GM12874 (cell line): ENCODE measurements around the gene IGLL1.

Source experiments
- TF ChIP-seq, protein P1 (sequence below): IDR thresholded peaks from 2 replicates; pipeline ENCODE4 v1.5.1; 2011; ENCODE audit warnings: low read depth, mild to moderate bottlenecking, control low read depth, low read length, moderate library complexity; ENCODE audit not compliant: insufficient read depth

IGLL1 gene

GRCh38 chr22:23579870-23580575, at the start of gene IGLL1:
Gene IGLL1, minus strand, starts transcription at chr22:23580290. Its CDS starts 100 bp downstream, at chr22:23580190.
- TF ChIP-seq, protein P1, sequence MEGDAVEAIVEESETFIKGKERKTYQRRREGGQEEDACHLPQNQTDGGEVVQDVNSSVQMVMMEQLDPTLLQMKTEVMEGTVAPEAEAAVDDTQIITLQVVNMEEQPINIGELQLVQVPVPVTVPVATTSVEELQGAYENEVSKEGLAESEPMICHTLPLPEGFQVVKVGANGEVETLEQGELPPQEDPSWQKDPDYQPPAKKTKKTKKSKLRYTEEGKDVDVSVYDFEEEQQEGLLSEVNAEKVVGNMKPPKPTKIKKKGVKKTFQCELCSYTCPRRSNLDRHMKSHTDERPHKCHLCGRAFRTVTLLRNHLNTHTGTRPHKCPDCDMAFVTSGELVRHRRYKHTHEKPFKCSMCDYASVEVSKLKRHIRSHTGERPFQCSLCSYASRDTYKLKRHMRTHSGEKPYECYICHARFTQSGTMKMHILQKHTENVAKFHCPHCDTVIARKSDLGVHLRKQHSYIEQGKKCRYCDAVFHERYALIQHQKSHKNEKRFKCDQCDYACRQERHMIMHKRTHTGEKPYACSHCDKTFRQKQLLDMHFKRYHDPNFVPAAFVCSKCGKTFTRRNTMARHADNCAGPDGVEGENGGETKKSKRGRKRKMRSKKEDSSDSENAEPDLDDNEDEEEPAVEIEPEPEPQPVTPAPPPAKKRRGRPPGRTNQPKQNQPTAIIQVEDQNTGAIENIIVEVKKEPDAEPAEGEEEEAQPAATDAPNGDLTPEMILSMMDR: no peak

DNA sequence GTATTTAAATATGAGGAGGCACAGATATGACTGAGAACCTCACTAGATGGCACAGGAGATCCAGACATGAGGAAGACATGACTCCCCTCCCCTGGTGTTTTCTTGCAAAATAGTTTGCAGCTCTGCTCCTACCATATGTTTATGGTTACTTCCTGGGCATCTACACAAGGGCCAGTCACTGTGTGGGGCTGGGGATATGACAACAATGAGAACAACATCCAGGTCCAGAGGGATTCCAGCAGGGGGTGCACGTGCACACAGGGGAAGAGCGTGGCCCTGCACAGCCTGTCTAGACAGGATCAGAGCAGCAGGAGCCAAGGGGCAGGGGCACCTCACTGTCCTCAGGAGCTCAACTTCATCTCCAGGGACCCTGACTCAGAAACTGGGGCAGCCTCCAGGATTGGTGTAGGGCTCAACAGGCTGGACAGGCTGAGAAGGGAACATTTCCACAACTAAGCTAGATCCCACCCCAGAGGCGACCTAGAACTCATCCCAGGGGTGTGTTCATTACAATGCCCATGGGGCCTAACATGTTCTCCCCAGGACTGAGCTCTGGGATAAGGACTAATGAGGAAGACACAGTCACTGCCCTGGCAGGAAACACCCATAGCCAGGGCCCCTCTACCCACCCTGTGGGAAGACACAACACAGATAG, 47.4 kb upstream of the IGLL1 start:
- TF ChIP-seq, protein P1: peak; percentile 57

DNA sequence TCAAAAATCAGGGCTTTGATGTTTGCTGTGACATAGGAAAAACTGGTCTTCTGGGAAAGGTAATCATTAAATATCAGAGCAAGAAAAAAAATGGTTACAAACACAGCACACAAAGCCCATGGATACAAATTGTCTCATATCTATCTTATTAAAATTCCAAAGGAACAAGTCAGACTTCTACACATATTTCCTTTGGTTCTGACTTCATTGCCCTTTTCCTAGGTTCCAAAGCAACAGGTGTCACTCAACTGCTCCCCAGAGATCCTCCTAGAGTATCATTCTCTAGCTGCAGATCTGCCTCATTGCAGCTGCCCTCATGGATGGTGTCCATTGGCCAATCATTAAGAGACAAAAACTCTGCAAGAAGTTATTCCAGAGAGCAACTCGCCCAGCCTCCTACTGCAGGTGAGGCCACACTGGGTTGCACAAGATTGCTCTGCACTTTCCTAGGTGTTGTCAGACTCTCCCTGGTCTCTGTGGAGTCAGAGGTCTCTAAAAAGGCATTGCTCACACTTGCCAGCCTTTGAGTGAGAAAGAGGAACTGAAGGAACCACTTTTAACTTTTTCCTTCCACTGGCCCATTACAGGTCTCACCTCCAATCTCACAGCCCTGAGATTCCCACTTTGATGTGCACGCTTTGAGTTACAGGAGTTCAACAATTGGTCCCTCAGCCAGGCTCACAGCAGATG, 46.3 kb upstream of the IGLL1 start:
- TF ChIP-seq, protein P1: no peak

DNA sequence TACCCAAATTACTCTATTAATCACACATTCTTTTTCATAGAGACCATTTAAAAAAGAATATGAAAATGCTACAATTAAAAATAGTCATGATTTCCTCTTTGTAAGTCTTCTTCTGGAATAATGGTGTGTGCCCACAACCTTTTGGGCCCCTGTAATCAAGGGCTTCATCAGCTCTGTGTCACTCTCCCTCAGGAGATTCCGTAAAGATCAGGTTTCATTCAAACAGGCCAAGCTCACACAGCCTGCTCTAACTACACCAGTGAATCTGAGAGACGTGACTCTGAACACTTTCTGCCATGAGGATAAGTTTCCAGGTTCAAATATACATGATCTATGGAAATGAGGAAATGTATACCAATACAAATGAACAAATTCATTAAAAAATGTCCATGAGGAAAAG, 42.5 kb upstream of the IGLL1 start:
- TF ChIP-seq, protein P1: no peak

DNA sequence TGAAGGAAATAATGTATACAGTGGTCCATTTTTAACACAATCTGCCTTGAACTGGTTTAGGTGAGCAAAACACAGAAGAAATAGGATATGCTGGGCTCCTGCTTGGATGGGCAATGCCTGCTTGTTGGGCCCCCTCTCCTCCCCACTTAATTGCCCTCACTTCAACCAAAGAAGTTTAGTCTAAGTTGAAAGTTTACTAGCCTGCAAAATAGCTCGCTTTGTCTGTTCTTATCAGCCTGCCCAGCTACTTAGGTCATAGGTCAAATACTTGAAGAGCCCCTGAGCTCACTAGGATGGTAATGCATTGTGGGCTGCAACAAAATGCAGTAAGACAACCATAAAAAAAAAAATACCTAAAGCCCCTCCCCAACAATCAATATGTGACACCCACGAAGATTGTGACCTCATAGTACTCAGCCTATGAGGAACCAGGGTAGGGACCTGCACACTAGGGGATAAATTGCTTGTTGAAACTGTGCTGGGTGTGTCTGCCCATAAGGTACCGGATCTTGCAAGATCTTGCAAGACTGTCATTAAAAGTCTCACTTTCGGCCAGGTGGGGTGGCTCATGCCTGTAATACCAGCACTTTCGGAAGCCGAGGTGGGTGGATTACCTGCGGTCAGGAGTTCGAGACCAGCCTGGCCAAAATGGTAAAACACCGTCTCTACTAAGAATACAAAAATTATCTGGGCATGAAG, 41.1 kb upstream of the IGLL1 start:
- TF ChIP-seq, protein P1: no peak

- TF ChIP-seq, protein P1: no peak
Measured at GRCh38 chr22:23613193-23613972, 33.3 kb upstream of the IGLL1 start.
